Measurements from ENCODE around the gene GPRC5D.

GPRC5D gene

DNA sequence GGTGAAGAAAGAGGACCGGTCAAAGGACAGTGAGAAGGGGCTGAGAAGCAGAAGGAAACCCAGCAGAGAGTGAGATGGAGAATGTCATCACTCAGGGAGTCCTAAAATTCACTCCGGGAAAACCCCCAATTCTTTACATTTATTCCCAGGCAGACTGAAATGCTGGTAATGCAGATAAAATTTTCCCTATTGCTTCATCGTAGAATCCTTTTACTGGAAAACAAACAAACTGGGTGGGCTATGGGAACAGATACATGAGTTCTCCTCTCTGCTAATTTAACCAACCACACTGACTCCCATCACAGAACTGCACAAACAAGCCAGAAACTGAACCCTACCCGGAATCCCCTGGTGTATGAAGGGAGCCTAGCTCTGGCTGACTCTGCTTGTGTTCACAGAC lies 27.2 kb upstream of the GPRC5D start:
- DNase-seq = no peak

DNA sequence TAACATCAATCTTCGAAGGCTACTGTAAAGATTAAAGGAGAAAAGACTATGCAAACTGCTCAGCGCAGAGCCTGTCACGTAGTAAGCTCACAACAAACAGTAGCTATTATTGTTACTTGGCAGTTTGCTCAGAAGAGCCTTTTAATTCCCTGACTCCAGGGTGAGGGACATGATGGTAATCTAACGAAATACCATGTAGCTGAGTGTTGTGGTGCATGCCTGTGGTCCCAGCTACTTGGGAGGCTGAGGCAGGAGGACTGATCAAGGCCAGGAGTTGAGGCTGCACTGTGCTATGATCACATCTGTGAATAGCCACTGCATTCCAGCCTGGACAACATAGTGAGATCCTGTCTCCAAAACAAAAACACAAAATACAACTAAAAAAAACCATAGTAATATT lies 25.3 kb upstream of the GPRC5D start:
- DNase-seq = no peak

DNA sequence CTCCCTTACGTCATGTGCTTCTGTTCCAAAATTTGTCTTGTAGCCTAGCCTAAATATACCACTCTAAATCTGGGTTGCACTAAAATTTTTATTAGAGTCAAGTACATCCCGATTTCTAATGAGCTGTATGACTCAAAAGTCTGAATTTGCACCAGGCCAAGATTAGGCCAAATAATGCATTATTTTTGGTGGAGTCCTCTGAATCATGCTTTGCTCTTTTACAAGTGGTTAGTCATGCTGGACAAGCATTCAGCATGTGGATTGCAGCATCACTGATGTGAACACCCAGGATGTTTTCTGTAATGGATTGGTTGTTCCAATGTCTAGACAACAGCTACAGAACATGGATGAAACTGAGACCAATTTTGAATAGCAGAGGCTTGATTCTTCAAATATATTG lies 24.4 kb upstream of the GPRC5D start:
- no peak for DNase-seq

DNA sequence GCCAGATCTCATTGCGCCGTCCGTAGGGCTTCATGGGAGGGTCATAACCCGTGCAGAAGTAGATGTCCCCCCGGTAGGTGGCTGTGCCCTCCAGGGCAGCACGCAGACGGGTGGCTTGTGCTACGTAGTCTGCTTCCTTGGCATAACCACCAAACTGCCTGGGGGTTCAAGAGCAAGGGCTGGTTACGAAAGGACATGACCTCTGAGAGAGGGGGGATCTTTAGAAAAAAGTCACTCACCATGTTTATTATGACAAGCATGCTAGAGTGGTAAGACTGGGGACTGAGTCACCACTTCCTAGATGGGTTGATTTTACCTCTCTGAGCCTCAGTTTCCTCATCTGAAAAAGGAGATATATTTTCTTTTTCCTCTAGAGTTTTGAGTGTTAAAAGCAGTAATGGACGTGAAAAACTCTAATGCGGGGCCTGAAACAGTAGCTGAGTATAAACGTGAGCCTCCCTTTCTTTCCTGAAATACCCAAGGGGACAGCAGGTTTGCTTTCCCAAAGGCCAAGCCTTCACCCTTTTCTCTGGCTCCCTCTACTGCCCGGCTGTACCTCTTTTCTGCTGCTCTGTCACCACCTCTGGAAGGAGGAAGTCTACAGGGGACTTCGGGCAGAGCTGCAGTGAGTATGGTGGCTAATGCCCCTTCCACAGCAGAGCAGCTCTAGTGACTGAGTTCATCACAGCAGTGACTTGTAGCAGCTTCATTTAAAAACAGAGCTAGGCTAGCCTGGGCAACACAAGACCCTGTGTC lies 23.5 kb upstream of the GPRC5D start:
- no peak for DNase-seq

DNA sequence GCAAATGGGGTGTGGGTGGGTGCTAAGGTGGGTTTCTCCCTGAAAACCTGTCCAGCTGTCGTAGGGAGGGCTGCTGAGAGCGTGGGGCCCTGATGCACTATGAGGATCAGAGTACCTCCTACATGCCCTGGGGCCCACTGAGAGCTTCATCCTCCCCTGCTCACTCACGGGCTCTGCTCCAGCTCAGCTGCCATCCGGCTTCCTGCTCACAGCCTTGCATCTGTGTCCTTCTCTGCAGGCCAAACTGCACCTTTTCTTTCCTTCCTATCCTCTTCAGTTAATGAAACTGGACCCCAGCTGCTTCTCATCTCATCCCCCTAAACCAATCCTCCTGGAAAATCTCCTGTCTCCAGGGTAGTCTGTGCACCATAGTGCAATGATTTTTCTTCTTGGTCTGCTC lies 22.2 kb upstream of the GPRC5D start:
- no peak for DNase-seq

DNA sequence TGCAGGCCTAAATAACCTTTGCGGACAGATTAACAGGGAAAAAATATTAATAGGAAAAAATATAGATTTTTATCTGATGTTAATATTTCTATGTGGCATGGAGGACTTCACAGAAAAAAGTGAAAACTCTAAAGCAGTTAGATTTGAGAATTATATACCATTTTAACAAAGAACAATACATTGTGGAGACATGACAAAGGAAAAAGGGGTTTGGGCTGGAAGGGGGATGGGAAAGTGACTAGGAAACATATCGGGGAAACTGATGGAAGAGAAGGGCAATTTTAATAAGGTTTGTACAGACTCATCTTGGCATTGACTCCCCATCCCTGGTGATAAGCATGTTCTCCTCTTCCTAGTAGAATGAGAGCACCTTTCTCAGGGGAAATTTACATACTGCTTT lies 21.0 kb upstream of the GPRC5D start:
- DNase-seq = no peak

DNA sequence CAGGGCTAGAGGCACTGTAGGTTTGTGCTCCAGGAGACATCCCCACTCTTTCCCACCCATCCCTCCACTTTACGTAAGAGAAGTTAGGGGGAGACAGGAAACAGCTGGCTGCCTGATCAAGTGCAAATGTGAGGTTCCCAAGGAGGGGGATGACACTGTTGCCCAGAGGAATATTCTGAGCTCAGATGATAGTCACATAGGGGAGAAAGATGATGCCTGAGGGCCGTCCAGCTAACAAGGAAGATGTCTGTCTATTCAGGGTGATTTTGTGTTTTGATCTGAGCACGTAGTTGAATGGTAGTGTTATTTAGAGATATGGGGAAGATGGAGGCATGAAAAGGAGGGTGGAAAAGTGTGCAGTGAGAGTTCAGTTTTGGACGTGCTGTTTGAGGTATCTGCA lies 13.9 kb upstream of the GPRC5D start:
- no peak for DNase-seq

DNA sequence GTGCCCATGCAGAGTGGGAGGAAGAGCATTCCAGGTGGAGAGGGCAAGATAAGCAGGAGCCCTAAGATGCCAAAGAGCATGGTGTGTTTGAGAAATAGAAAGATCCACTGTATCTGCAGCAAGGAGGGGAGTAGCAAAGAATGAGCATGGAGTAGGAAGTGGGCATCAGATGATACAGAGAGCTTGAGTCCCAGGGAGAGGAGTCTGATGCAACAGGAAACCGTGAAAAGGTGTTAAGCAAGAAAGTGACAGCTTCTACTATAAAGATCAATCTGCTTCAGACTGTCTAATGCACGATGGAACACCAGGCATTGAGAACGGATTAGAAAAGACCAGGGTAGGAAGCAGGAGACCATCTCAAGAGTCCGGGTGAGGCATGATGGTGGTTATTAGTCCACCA lies 12.3 kb upstream of the GPRC5D start:
- DNase-seq = no peak

DNA sequence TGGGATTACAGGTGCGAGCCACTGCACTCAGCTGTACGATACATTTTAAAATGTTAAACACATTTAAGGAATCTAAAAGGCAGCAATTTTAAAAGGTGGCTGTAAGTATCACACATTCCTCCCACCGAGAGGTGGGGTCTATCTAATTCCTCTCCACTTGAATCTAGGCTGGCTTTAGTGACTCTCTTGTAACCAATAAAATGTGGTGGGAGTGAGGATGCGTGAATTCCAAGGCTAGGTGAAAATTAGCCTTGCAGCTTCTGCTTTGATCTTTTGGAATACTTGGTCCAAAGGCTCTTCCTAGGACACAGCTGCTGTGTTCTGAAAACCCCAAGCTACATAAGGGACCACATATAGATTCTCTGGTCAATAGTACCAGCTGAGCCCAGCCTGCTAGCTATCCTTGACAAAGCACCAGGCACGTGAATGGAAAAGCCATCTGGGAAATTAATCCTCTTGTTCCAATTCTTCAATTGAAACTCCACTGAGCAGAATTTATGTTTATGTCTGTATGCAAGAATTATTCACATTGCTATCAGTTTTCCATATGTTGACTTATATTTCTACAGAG lies 8.8 kb upstream of the GPRC5D start:
- no peak for DNase-seq

DNA sequence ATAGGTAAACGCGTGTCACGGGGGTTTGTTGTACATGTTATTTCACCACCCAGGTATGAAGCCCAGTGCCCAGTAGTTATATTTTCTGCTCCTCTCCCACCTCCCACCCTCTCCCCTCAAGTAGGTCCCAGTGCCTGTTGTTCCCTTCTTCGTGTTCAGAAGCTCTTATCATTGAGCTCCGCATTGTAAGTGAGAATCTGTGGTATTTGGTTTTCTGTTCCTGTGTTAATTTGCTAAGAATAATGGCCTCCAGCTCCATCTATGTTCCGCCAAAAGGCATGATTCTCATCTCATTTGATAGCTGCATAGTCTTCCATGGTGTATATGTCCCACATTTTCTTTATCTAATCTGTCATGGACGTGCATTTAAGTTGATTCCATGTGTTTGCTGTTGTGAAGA lies 6.9 kb upstream of the GPRC5D start:
- no peak for DNase-seq

DNA sequence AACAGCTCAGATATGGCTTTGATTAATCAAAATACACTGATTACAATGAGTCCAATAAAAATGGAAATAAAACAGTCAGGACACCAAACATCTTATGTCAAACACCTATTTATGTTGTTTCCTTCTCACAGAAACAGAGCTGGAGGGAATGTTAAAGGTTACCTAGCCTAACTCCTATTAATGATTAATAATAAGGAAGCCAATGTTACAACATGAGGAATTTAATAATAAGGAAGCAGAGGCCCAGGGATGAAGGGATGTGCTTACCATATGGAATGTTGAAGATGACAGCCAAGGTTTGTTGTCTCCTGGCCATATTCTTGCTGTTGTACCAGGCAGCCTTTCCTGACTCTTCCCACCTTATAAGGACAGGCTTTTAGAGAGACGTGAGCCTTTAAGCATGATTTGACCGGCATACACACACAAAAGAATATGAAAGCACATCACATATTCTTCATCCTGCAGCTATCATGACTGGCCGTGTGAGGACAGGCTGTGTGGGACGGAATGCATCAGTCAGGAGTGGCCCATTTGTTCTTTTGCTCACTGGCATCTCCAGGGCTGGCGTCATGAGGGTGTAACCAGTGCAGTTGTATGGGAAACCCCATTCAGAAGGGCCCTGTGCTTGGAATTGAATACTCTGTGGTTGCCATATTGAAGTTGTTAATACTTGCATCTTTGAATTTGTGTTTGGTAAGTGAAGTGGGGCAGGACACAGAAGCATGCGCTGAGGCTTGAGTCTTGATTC lies 3.1 kb upstream of the GPRC5D start:
- DNase-seq = no peak

DNA sequence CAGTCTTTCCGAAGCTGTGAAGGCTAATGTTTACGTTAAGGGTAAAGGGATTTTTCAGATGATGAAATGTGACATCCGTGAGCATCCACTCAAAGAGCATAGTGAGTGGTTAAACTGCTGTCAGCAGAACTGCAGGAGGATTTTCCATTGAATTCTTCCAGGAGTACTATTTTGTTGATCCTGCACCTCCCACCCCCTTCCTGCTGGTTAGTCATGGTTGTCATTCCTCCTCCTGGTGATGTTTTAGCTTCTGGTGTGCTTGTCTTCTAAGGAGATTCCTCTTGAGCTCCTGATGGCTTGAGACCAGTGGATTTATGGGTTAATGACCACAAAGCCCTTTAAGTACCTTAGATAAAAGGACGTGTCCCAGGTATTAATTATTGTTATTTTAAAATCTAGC lies 2.4 kb upstream of the GPRC5D start:
- DNase-seq = no peak

DNA sequence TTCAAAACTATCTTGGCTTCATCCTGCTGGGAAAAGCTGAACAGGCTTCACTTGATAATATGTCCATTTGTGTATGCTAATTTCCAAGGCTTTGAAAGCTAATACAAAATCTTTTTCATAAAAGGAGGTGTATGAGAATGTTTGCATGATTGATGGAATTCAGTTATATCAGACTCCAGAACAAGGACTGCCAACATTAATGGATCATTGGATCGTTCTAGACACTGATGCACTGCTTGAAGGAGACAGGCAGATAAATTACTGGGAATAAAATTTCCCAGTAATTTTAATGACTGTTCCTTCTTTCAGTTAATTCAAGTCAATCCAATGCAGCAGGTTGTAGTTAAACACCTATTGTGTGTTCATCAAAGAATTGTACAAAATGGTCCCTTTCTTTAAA lies 466 bp downstream of the GPRC5D start:
- no peak for DNase-seq

DNA sequence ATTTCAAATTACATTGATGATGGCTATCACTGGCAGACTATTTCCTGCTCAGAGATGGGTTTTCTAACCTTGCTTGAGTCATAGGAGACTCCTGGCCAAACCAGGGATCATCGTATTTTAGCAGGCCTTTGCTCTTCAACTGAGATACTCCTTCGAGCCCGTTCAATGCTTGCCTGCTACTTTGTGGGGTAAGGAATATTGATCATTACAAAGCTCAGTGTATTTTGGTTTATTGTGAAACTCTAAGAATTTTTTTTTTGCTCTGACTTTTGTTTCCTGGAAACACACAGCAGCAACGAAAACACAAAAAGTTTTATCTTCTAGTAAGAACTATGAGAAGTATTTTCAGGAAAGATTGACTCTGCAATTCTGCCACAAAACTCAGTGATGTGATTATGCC lies 4.1 kb downstream of the GPRC5D start:
- no peak for DNase-seq

DNA sequence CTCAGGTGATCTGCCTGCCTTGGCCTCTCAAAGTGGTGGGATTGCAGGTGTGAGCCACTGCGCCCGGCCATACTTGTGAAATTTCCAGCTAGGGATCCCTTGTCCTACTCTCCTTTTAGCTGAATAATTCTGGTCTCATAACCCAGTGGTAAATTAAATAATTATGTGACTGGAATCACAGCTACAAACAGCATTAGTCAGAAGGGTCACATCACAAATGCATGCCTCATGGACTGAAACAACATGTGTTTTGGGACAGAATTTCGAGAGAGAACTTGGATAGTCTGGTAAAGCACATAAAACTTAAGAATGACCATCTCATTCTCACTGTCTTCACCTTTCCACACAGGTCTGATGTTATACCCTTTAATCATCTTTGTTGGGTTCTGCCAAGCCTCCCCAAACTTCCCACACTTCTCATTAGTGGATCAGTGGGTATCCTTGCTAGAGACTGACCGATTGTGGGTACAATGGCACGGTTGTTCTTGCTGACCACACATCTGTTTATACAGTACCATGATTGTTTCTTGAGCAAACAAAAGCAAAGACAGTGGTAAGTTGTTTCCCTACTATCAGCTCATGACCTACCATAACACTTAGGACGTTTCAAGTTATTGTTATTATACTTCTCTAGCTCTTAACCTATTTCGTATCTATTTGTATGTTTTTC lies 5.1 kb downstream of the GPRC5D start:
- no peak for DNase-seq

DNA sequence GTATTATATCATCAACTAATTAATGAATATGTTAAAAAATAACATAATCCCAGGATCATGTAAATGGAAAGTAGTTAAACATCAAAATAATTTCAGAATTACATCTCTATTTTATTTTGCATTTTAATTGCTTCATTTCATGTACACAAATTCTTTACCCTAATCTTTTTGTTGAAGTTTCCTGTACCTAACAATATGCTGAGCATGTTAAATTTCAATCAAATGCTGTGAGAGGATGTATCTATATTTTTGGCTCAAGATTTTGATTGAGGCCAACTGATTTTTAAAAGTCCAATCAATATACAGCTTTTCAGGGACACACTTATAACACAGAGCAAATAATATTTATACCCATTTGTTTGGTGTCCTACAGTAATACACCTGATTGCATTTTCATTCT lies 6.4 kb downstream of the GPRC5D start:
- DNase-seq = no peak

DNA sequence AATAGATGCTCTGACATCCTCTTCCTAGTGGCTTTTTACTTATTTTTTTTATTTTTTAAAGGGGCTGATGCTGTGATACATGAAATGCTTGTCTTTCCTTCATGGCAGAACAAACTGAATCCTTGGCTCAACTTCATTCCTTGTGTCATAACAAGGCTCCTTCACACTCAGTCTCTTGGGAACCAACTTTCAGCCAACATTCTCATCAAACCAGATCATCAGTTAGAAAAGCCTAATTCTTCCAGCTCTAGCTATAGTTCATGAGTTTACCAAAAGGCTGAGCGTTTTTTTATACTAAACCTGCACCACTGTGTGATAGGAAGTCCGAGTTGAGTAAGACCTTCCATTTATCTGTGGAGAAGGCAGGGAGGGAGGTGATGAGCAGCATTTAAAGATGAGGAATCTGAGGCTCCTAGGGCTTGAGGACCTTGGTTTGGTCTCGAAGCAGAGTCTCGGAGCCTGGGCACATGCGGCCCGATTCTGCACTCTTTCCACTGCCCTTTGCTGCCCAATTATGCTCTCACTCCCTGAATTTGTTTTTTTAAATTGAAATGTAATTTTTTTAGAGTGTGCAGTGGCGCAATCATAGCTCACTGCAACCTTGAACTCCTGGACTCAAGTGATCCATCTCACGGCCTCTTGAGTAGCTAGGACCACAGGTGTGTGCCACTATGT lies 8.2 kb downstream of the GPRC5D start:
- DNase-seq = no peak

DNA sequence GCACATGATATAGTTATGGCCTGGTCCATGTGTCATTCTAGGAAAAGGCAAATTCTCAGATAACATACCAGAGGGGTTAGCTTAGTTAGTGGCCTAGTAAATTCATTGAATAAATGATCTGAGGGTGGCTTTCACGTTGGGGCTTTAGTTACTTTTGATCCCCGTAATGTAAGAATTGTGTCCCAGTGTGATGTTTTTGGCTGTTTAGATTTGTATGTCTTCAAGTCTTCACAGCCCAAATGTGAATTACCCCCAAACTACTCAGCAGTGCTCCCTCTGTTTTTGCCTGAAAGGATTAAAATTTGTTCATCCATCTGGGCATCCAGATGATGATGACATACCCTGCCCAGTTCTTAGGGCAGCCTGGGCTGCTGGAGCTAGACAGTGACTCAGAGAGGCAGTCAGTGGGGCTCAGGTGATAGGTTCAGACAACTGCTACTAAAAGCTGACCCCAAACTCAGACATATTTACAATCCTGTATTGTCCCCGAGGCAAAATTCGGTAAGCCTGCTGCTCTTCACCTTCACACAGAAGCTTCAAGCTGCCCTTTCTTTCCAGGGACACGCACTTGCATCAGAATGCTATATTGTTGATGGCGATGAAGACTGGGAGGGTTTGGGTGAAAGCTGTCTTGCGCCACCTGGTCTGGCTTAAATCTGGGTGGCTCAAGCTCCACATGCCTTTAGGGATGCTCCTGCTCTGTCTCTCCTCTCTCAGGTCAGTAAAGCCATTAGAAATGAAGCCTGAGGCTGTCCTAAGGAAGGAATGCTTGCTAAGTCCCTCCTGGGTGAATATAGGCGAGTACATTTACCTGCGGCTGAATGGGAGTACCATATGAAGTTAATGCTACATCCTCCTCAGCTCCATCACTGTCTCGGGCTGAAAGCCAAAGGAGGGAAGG lies 10.3 kb downstream of the GPRC5D start:
- no peak for DNase-seq

DNA sequence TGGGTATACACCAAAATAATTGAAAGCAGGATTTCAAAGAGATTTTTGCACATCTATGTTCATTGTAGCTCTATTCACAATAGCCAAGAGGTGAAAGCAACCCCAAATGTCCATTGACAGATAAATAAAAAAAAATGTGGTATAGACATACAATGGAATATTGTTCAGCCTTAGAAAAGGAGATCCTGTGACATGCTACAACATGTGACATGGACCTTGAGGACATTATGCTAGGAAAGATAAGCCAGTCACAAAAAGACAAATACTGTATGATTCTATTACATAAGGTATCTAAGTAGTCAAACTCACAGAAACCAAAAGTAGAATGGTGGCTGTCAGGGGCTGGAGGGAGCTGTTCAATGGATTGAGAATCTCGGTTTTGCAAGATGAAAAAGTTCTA lies 12.1 kb downstream of the GPRC5D start:
- no peak for DNase-seq

DNA sequence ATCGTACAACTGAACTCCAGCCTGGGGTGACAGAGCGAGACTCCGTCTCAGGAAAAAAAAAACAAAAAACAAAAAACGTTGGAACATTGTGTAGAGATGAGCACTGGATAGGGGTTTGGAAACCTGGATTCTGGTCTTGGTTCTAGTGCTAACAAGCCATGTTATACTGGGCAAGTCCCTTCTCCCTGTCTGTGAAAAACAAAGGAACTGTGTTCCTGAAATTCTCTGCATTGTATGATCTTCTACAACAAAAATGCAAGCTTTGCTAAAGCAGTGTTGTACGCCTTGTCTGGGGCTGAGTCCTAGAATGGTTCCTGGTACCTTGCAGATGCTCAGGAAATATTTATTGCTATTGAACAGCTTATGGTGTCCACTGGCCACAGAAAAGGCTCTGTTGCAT lies 13.4 kb downstream of the GPRC5D start:
- DNase-seq = no peak

DNA sequence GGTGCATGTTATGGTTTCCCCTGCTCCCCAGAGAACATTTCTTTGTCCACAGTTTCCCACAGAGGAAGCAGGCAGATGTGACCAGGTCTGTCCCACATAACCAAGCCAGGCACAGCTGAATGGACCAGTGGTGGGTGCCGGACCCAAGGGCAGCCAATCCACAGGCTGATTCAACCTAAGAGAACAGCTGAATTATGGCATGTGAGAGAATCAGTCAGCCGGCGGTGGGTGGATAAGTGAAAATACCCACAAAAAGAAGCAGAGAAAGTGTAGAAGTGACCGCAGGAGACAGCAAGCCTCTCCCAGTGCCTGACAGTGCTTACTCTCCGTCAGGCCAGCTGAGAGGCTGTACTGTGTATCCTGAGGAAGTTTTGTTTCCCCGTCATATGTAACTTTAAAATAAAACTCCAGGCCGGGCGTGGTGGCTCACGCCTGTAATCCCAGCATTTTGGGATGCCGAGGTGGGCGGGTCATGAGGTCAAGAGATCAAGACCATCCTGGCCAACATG lies 14.9 kb downstream of the GPRC5D start:
- DNase-seq = no peak

DNA sequence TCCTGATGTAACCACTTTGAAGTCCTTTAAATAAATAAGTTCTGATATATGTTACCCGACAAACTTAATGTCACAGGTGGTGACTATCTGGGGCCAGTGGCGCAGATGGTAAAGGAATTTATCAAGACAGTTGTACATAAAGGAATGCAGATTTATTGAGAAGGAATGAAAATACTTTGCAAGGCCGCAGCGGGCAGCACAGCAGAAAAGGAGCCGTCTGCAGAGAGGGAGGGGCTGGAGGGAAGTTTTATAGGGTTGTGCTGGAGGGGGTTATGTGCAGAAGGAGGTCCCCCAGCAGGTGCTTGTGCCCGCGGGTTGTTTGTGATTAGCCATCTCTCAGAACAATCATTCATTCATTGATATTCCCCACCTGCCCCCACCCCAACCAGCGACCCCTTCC lies 17.4 kb downstream of the GPRC5D start:
- DNase-seq = no peak

Data from stimulated activated naive CD4-positive, alpha-beta T cell treated with Interleukin-2 at 50 U/mL for 16 hours (primary cell).